K562 (cell line): ENCODE measurements around the gene TRA2B. TPM values are rescaled to one million over a fixed set of nuclear protein-coding genes. Genes with fewer than 3 reads are reported as not detected.
A peak's percentile ranks its signal among the peaks of the same experiment; 100 is the strongest.

Experiments
- BHLHE40 ChIP-seq: IDR thresholded peaks from 2 replicates; pipeline ENCODE4 v1.6.1; 2011; ENCODE audit warnings: low read length, improper control_type of control experiment
- DPF2 ChIP-seq: fragments of 450-650 bp; IDR thresholded peaks from 2 replicates; pipeline ENCODE4 v1.6.1; 2016
- IFI16 ChIP-seq: fragments of 250-450 bp; sonication (Bioruptor Pico); IDR thresholded peaks from 2 replicates; pipeline ENCODE4 v2.1.2; 2022; ENCODE audit warnings: mild to moderate bottlenecking, inconsistent platforms
- KDM4B ChIP-seq, 2 experiments: fragments of 450-650 bp in 1 of 2; sonication (generic) in 1 of 2; IDR thresholded peaks; 2 replicates each; pipeline ENCODE4 v1.6.1; 2016 to 2017; ENCODE audit warnings: borderline replicate concordance in 2 of 2, antibody characterized with exemption in 1 of 2, low read depth in 1 of 2, mild to moderate bottlenecking in 1 of 2
- MBD2 ChIP-seq: sonication (generic); IDR thresholded peaks from 2 replicates; pipeline ENCODE4 v1.6.1; 2016; ENCODE audit warnings: low read depth, borderline replicate concordance
- NBN ChIP-seq: fragments of 450-650 bp; IDR thresholded peaks from 2 replicates; pipeline ENCODE4 v1.6.1; 2016; ENCODE audit warnings: low read depth, mild to moderate bottlenecking
- PHF20 ChIP-seq: fragments of 450-650 bp; IDR thresholded peaks from 2 replicates; pipeline ENCODE4 v1.6.1; 2018; ENCODE audit not compliant: partially characterized antibody
- SAP30 ChIP-seq: fragments of 200-600 bp; sonication (generic); IDR thresholded peaks from 2 replicates; pipeline ENCODE4 v1.6.1; 2012; ENCODE audit warnings: borderline replicate concordance, low read depth, mild to moderate bottlenecking, moderate library complexity, low read length, control low read depth, inconsistent platforms; ENCODE audit not compliant: insufficient read depth, poor library complexity, severe bottlenecking
- TAL1 ChIP-seq: fragments of 450-650 bp; IDR thresholded peaks from 2 replicates; pipeline ENCODE4 v1.6.1; 2016; ENCODE audit warnings: mild to moderate bottlenecking
- ZFP30 ChIP-seq: fragments of 250-450 bp; sonication (Bioruptor Pico); IDR thresholded peaks from 2 replicates; pipeline ENCODE4 v1.8.0; 2022; ENCODE audit warnings: moderate library complexity, mild to moderate bottlenecking, inconsistent platforms, borderline replicate concordance
- polyA plus RNA-seq, 8 experiments: library from polyadenylated mRNA; depleted of rRNA in 4 of 8; stranded (reverse) in 5 of 8; unstranded in 3 of 8; fragments of >200 nt; fragmentation: Nextera tagmentation in 2 of 8; fragmentation: Illumina TruSeq in 1 of 8; extraction: Ambion mirVana in 2 of 8; extraction: Trizol in 1 of 8; gene quantifications; 2 replicates each; pipeline versions ENCODE4 v1.2.1 to v1.2.3, GENCODE V29; 2011 to 2014; ENCODE audit warnings: inconsistent platforms in 1 of 8, missing spikeins in 1 of 8
- total RNA-seq, 7 experiments: library from RNA; depleted of rRNA in 6 of 7; stranded (reverse); fragments of >200 nt in 6 of 7; fragmentation: Illumina TruSeq in 2 of 7; extraction: Trizol in 2 of 7; gene quantifications; 2 replicates each; pipeline versions ENCODE4 v1.2.1 to v1.2.3, GENCODE V29; 2011 to 2021; ENCODE audit warnings: low replicate concordance in 1 of 7
- TF ChIP-seq, protein P1 (sequence below): sonication (generic); formaldehyde crosslinking; IDR thresholded peaks from 2 replicates; pipeline ENCODE4 v1.8.1; 2023; ENCODE audit warnings: mild to moderate bottlenecking, missing genetic modification reagents
- TF ChIP-seq, protein P2 (sequence below): fragments of 200-800 bp; sonication (Bioruptor generic); IDR thresholded peaks from 2 replicates; pipeline ENCODE4 v1.6.1; 2017; ENCODE audit warnings: missing genetic modification characterization, missing compliant biosample characterization
- TF ChIP-seq, protein P3 (sequence below): sonication (generic); formaldehyde crosslinking; IDR thresholded peaks from 2 replicates; pipeline ENCODE4 v1.8.1; 2023; ENCODE audit warnings: missing genetic modification reagents, mild to moderate bottlenecking, borderline replicate concordance
- TF ChIP-seq, protein P4 (sequence below): fragments of 450-650 bp; IDR thresholded peaks from 2 replicates; pipeline ENCODE4 v1.6.1; 2017; ENCODE audit warnings: antibody characterized with exemption, mild to moderate bottlenecking

Gene TRA2B
- total and polyA plus RNA-seq, 9 of the 15 experiments (the other 6 are each of a cell fraction or from before 2014, with no cell fraction given): 105 to 411 (median 278) TPM

DNA sequence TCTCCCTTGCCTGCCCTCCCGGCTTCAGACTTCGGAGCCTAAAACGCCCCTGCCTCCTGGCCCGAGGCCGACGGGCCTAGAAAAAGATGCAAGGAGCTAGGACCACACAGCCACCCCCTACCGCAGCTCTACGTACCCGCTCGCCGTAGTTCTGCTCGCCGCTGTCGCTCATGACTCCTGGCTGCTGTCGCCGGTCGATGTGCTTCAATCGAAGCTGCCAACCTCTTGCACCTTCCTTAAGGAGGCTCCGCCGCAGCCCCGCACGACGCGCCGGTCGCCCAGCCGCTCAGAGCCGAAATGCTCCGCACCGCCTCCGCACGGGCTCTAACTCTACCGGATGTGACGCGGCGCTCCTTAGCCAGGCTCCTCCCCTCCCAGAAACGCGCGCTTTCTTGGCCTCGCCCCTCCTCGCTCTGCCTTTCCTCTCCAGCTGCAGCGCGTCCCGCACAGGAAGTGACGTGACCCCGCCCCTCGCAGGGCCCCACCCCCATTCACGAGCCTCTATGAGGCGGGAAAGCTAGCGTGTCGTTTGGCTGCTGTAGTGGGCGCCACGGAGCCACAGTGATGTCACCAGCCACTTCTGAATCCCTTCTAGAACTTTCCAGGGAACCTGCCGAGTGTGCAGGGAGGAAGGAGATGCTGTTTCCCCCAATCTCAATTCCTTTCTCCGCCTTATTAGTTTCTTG is at the start of gene TRA2B (continued):
- TF ChIP-seq, protein P1, sequence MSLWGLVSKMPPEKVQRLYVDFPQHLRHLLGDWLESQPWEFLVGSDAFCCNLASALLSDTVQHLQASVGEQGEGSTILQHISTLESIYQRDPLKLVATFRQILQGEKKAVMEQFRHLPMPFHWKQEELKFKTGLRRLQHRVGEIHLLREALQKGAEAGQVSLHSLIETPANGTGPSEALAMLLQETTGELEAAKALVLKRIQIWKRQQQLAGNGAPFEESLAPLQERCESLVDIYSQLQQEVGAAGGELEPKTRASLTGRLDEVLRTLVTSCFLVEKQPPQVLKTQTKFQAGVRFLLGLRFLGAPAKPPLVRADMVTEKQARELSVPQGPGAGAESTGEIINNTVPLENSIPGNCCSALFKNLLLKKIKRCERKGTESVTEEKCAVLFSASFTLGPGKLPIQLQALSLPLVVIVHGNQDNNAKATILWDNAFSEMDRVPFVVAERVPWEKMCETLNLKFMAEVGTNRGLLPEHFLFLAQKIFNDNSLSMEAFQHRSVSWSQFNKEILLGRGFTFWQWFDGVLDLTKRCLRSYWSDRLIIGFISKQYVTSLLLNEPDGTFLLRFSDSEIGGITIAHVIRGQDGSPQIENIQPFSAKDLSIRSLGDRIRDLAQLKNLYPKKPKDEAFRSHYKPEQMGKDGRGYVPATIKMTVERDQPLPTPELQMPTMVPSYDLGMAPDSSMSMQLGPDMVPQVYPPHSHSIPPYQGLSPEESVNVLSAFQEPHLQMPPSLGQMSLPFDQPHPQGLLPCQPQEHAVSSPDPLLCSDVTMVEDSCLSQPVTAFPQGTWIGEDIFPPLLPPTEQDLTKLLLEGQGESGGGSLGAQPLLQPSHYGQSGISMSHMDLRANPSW (CRISPR knock-in tag): 0 out of 2 replicates have a peak, but pooled peaks have one; percentile 39
- TF ChIP-seq, protein P2, sequence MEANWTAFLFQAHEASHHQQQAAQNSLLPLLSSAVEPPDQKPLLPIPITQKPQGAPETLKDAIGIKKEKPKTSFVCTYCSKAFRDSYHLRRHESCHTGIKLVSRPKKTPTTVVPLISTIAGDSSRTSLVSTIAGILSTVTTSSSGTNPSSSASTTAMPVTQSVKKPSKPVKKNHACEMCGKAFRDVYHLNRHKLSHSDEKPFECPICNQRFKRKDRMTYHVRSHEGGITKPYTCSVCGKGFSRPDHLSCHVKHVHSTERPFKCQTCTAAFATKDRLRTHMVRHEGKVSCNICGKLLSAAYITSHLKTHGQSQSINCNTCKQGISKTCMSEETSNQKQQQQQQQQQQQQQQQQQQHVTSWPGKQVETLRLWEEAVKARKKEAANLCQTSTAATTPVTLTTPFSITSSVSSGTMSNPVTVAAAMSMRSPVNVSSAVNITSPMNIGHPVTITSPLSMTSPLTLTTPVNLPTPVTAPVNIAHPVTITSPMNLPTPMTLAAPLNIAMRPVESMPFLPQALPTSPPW (CRISPR knock-in tag): peak; percentile 67
- TF ChIP-seq NBN (no peak), MBD2 (peak; percentile 91), PHF20 (no peak), ZFP30 (CRISPR knock-in tag) (no peak), SAP30 (no peak), TAL1 (no peak), DPF2 (peak; percentile 61; the same call in 1 of the 2 replicates), KDM4B (IDR thresholded peaks at IDR 0.05; ENCODE audit: borderline replicate concordance in 2 of 2, low read depth in 1 of 2) (peak in 1 of 2 experiments; percentile 56; a peak in 1 of 4 replicates), IFI16 (no peak), BHLHE40 (peak; percentile 91)
- TF ChIP-seq, protein P3, sequence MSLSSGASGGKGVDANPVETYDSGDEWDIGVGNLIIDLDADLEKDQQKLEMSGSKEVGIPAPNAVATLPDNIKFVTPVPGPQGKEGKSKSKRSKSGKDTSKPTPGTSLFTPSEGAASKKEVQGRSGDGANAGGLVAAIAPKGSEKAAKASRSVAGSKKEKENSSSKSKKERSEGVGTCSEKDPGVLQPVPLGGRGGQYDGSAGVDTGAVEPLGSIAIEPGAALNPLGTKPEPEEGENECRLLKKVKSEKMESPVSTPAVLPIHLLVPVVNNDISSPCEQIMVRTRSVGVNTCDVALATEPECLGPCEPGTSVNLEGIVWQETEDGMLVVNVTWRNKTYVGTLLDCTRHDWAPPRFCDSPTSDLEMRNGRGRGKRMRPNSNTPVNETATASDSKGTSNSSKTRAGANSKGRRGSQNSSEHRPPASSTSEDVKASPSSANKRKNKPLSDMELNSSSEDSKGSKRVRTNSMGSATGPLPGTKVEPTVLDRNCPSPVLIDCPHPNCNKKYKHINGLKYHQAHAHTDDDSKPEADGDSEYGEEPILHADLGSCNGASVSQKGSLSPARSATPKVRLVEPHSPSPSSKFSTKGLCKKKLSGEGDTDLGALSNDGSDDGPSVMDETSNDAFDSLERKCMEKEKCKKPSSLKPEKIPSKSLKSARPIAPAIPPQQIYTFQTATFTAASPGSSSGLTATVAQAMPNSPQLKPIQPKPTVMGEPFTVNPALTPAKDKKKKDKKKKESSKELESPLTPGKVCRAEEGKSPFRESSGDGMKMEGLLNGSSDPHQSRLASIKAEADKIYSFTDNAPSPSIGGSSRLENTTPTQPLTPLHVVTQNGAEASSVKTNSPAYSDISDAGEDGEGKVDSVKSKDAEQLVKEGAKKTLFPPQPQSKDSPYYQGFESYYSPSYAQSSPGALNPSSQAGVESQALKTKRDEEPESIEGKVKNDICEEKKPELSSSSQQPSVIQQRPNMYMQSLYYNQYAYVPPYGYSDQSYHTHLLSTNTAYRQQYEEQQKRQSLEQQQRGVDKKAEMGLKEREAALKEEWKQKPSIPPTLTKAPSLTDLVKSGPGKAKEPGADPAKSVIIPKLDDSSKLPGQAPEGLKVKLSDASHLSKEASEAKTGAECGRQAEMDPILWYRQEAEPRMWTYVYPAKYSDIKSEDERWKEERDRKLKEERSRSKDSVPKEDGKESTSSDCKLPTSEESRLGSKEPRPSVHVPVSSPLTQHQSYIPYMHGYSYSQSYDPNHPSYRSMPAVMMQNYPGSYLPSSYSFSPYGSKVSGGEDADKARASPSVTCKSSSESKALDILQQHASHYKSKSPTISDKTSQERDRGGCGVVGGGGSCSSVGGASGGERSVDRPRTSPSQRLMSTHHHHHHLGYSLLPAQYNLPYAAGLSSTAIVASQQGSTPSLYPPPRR (CRISPR knock-in tag): no peak
- TF ChIP-seq, protein P4, sequence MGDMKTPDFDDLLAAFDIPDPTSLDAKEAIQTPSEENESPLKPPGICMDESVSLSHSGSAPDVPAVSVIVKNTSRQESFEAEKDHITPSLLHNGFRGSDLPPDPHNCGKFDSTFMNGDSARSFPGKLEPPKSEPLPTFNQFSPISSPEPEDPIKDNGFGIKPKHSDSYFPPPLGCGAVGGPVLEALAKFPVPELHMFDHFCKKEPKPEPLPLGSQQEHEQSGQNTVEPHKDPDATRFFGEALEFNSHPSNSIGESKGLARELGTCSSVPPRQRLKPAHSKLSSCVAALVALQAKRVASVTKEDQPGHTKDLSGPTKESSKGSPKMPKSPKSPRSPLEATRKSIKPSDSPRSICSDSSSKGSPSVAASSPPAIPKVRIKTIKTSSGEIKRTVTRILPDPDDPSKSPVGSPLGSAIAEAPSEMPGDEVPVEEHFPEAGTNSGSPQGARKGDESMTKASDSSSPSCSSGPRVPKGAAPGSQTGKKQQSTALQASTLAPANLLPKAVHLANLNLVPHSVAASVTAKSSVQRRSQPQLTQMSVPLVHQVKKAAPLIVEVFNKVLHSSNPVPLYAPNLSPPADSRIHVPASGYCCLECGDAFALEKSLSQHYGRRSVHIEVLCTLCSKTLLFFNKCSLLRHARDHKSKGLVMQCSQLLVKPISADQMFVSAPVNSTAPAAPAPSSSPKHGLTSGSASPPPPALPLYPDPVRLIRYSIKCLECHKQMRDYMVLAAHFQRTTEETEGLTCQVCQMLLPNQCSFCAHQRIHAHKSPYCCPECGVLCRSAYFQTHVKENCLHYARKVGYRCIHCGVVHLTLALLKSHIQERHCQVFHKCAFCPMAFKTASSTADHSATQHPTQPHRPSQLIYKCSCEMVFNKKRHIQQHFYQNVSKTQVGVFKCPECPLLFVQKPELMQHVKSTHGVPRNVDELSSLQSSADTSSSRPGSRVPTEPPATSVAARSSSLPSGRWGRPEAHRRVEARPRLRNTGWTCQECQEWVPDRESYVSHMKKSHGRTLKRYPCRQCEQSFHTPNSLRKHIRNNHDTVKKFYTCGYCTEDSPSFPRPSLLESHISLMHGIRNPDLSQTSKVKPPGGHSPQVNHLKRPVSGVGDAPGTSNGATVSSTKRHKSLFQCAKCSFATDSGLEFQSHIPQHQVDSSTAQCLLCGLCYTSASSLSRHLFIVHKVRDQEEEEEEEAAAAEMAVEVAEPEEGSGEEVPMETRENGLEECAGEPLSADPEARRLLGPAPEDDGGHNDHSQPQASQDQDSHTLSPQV: peak; percentile 93
